HEK293T (cell line): ENCODE results near the gene RNF19B.

ENCODE experiments used
- CTBP1 ChIP-seq: fragments of 450-650 bp; IDR thresholded peaks from 2 replicates; pipeline ENCODE4 v1.6.1; 2016; ENCODE audit warnings: borderline replicate concordance
- ELF4 ChIP-seq: fragments of 450-650 bp; IDR thresholded peaks from 2 replicates; pipeline ENCODE4 v1.6.1; 2017; ENCODE audit warnings: antibody characterized with exemption
- FOXK2 ChIP-seq: fragments of 450-650 bp; IDR thresholded peaks from 2 replicates; pipeline ENCODE4 v1.6.1; 2016; ENCODE audit warnings: mild to moderate bottlenecking
- LEF1 ChIP-seq: fragments of 450-650 bp; IDR thresholded peaks from 2 replicates; pipeline ENCODE4 v1.6.1; 2017; ENCODE audit warnings: mild to moderate bottlenecking, borderline replicate concordance
- SP1 ChIP-seq: fragments of 450-650 bp; IDR thresholded peaks from 2 replicates; pipeline ENCODE4 v1.6.1; 2017
- SUZ12 ChIP-seq: fragments of 450-650 bp; IDR thresholded peaks from 2 replicates; pipeline ENCODE4 v1.6.1; 2016; ENCODE audit warnings: mild to moderate bottlenecking
- TARDBP ChIP-seq: fragments of 450-650 bp; IDR thresholded peaks from 2 replicates; pipeline ENCODE4 v1.6.1; 2016
- ZNF384 ChIP-seq: fragments of 450-650 bp; IDR thresholded peaks from 2 replicates; pipeline ENCODE4 v1.6.1; 2016

GRCh38 chr1:32947669-32948389, 16.8 kb downstream of the RNF19B start:
- TF ChIP-seq ELF4 (no peak), FOXK2 (no peak), LEF1 (no peak), TARDBP (no peak), CTBP1 (no peak), SUZ12 (no peak), SP1 (no peak), ZNF384 (no peak)
